Measurements from ENCODE around the gene PLS1. TPM values are rescaled to one million over a fixed set of nuclear protein-coding genes. Genes with fewer than 3 reads are reported as not detected.
"Not testable (repeated sequence)": the region's sequence is repeated elsewhere in the genome, so short reads cannot be mapped to it uniquely, and the experiment has no call there.

The PLS1 gene
- total RNA-seq, 1 donor from 2014 or later: 1.5 TPM

- Mint-ChIP-seq H3K36me3 (ENCODE audit: unreplicated experiment) (peaks cover 29% of the 10 kb centered on the region), H3K9me3 (ENCODE audit: unreplicated experiment) (no peaks in the 10 kb centered on the region), H3K4me1 (ENCODE audit: unreplicated experiment) (no peaks in the 10 kb centered on the region), H3K27me3 (ENCODE audit: unreplicated experiment) (no peaks in the 10 kb centered on the region), H3K4me3 (ENCODE audit: unreplicated experiment) (no peak overlapping the region), H3K27ac (ENCODE audit: unreplicated experiment) (no peak overlapping the region)
- no peak for TF ChIP-seq CTCF (IDR thresholded peaks at IDR 0.05)
- DNase-seq (ENCODE audit: extremely low spot score, unreplicated experiment): no peak
Observed at GRCh38 chr3:142563496-142563997, 32.6 kb upstream of the PLS1 start.

DNA sequence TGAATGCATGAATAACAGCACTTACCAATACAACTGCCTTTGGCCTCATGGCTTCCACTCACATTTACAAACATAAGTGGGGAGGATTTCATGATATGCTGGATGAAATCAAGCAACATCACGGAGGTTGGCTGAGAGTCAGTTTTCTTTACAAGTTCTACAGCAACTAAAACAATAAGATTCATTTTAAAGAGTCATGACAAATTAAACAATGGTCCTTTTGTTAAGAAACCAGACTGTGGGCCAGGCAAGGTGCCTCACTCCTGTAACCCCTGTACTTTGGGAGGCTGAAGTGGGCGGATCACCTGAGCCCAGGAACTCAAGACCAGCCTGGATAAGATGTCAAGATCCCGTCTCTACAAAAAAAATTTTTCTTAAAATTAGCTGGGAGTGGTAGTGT is 30.1 kb upstream of the PLS1 start:
- H3K36me3 Mint-ChIP-seq (ENCODE audit: unreplicated experiment): peaks cover 27% of the 10 kb centered on the region

DNA sequence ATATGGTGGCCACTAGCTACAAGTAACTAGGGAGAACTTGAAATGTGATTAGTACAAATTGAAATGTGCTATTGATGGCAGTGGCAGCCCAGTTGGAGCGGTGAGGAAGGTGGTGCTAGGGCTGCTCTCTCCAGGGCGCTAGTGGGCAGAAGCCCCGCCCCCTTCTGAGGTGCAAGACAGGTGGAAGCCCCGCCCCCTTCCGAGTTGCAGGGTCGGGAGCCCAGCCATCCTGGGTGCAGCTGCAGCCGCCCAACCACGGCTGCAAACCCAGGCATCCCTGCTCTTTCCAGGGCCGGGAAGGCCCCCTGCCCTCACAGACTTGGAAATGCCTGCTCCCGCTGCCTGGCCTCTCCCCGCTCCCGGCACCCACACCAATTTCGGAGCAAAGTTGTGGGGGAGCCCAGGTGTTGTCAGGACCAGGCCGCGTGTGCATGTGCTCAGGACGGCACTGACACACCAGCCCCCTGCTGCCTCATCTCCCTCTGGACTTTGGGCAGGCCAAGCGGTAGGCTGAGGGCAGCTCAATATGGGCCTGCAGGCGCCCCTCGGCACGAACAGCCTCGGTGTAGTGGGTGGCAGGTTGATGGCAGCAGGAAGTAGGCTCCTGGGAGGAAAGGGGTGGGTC is 27.7 kb upstream of the PLS1 start:
- H3K27me3 Mint-ChIP-seq (ENCODE audit: unreplicated experiment): no peaks in the 10 kb centered on the region
- H3K9me3 Mint-ChIP-seq (ENCODE audit: unreplicated experiment): no peaks in the 10 kb centered on the region
- H3K36me3 Mint-ChIP-seq (ENCODE audit: unreplicated experiment): peaks cover 16% of the 10 kb centered on the region
- H3K4me3 Mint-ChIP-seq (ENCODE audit: unreplicated experiment): no peak overlapping the region
- peaks cover 4% of the 10 kb centered on the region for H3K4me1 Mint-ChIP-seq (ENCODE audit: unreplicated experiment)
- no peak for TF ChIP-seq CTCF (IDR thresholded peaks at IDR 0.05)
- H3K27ac Mint-ChIP-seq (ENCODE audit: unreplicated experiment): no peak overlapping the region
- no peak for DNase-seq (ENCODE audit: extremely low spot score, unreplicated experiment)

More for the DNA sequence above, 30.1 kb upstream of the PLS1 start:
- Mint-ChIP-seq H3K27me3 (ENCODE audit: unreplicated experiment) (no peaks in the 10 kb centered on the region), H3K9me3 (ENCODE audit: unreplicated experiment) (no peaks in the 10 kb centered on the region), H3K4me3 (ENCODE audit: unreplicated experiment) (no peak overlapping the region), H3K27ac (ENCODE audit: unreplicated experiment) (no peak overlapping the region), H3K4me1 (ENCODE audit: unreplicated experiment) (peaks cover 4% of the 10 kb centered on the region)
- no peak for TF ChIP-seq CTCF (IDR thresholded peaks at IDR 0.05)
- no peak for DNase-seq (ENCODE audit: extremely low spot score, unreplicated experiment)

DNA sequence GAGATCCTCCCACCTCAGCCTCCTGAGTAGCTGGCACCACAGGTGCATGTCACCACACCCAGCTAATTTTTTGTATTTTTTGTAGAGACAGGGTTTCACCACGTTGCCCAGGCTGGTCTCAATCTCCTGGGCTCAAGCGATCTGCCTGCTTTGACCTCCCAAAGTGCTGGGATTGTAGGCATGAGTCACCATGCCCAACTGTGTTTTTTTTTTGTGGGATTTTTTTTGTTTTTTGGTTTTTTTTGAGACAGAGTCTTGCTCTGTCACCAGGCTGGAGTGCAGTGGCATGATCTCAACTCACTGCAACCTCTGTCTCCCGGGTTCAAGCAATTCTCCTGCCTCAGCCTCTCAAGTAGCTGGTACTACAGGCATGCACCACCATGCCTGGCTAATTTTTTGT is 26.8 kb upstream of the PLS1 start:
- H3K36me3 Mint-ChIP-seq (ENCODE audit: unreplicated experiment): peaks cover 12% of the 10 kb centered on the region
- not testable (repeated sequence) for H3K27ac Mint-ChIP-seq (ENCODE audit: unreplicated experiment); H3K9me3 Mint-ChIP-seq (ENCODE audit: unreplicated experiment); H3K27me3 Mint-ChIP-seq (ENCODE audit: unreplicated experiment); H3K4me3 Mint-ChIP-seq (ENCODE audit: unreplicated experiment); H3K4me1 Mint-ChIP-seq (ENCODE audit: unreplicated experiment); DNase-seq (ENCODE audit: extremely low spot score, unreplicated experiment)

- not testable (repeated sequence) for DNase-seq (ENCODE audit: extremely low spot score, unreplicated experiment); H3K9me3 Mint-ChIP-seq (ENCODE audit: unreplicated experiment); H3K4me3 Mint-ChIP-seq (ENCODE audit: unreplicated experiment); H3K36me3 Mint-ChIP-seq (ENCODE audit: unreplicated experiment); H3K27ac Mint-ChIP-seq (ENCODE audit: unreplicated experiment); H3K27me3 Mint-ChIP-seq (ENCODE audit: unreplicated experiment)
- peaks cover 22% of the 10 kb centered on the region for H3K4me1 Mint-ChIP-seq (ENCODE audit: unreplicated experiment)
Observed at GRCh38 chr3:142574223-142574622, 22.0 kb upstream of the PLS1 start.

DNA sequence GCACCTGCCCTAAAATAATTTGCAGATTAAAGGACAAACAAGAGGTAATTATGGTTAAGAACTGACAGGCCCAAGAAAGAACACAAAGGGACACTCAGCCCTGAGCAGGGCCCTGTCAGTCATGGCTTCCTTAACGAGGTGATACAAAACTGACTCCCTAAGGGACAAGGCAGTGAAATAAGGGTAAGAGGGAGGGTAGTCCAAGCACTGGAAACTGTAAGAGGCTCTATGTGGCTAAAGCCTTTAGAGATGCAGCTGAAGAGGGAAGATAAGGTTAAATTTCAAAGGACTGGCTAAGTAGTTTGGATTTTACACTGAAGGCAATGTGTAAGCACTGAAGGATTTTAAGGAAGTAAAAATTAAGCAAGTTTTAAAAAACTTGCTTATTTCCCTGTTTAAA is 21.5 kb upstream of the PLS1 start:
- no peaks in the 10 kb centered on the region for H3K9me3 Mint-ChIP-seq (ENCODE audit: unreplicated experiment)
- no peak overlapping the region for H3K4me3 Mint-ChIP-seq (ENCODE audit: unreplicated experiment)
- H3K36me3 Mint-ChIP-seq (ENCODE audit: unreplicated experiment): peaks cover 6% of the 10 kb centered on the region
- H3K27me3 Mint-ChIP-seq (ENCODE audit: unreplicated experiment): no peaks in the 10 kb centered on the region
- peaks cover 26% of the 10 kb centered on the region for H3K4me1 Mint-ChIP-seq (ENCODE audit: unreplicated experiment)
- H3K27ac Mint-ChIP-seq (ENCODE audit: unreplicated experiment): no peak overlapping the region
- TF ChIP-seq CTCF (IDR thresholded peaks at IDR 0.05): no peak
- DNase-seq (ENCODE audit: extremely low spot score, unreplicated experiment): no peak

Data from osteocyte (in vitro differentiated cells).